Stimulated activated naive CD8-positive, alpha-beta T cell treated with anti-CD3 and anti-CD28 coated beads, Interleukin-15, Interleukin-2, amounts not matched to agents 100 ng/mL and 50 ng/mL, for 24 hours (primary cell): ENCODE measurements around the gene TSACC.

Source experiments
- H3K27ac Mint-ChIP-seq: one replicate; pipeline ENCODE4 v1.8.0; 2021; ENCODE audit warnings: mild to moderate bottlenecking, mixed read lengths
- H3K27me3 Mint-ChIP-seq: one replicate; pipeline ENCODE4 v1.8.0; 2021; ENCODE audit warnings: mixed read lengths
- H3K36me3 Mint-ChIP-seq: one replicate; pipeline ENCODE4 v1.8.0; 2021; ENCODE audit warnings: low read depth, mixed read lengths
- H3K4me1 Mint-ChIP-seq: one replicate; pipeline ENCODE4 v1.8.0; 2021; ENCODE audit warnings: low read depth, mixed read lengths
- H3K4me3 Mint-ChIP-seq: one replicate; pipeline ENCODE4 v1.8.0; 2021; ENCODE audit warnings: mild to moderate bottlenecking, mixed read lengths
- H3K9me3 Mint-ChIP-seq: one replicate; pipeline ENCODE4 v1.8.0; 2021; ENCODE audit warnings: mixed read lengths

Gene TSACC

DNA sequence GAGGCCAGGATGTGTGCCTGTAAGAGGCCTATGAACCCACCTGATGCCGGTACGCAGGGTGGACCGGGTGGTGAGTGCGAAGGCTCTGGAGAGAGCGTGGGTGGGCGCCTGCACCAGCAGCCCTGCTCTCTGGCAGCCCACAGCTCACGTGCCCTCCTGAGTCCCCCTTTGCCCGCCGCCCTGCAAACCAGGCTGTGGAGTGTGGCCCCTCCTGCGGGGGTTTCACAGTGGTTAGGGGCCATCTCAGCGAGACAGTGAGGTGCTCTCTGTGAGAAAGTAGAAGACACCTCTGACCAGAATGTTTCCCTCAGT lies 53.0 kb downstream of the TSACC start:
- no peaks in the 10 kb centered on the region for H3K36me3 Mint-ChIP-seq
- no peak overlapping the region for H3K27ac Mint-ChIP-seq
- H3K27me3 Mint-ChIP-seq, result peaks cover 46% of the 10 kb centered on the region

DNA sequence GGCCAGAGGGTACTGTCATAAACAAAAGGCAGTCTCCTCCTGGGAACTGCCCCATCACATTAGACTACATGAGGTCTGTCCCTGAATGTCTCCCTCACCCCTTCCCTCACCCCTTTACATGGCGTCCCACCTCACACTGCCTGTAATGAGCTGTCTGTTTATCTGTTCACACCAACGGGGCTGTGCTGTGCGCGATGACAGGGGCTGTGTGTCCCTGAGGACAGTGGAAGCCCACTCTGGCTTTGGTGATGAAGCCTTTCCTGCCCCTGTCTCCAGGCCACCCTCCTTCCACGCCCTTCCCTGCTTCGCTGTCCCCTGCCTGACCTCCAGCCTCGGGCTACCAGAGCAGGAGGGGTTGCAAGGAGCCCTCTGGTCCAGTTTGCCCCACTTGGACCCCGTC lies 53.4 kb downstream of the TSACC start:
- Mint-ChIP-seq H3K27me3 (peaks cover 44% of the 10 kb centered on the region), H3K27ac (no peak overlapping the region), H3K4me1 (no peaks in the 10 kb centered on the region), H3K4me3 (no peak overlapping the region), H3K9me3 (no peaks in the 10 kb centered on the region), H3K36me3 (no peaks in the 10 kb centered on the region)

More for the DNA sequence above, 53.0 kb downstream of the TSACC start:
- H3K4me1 Mint-ChIP-seq, result no peaks in the 10 kb centered on the region
- H3K4me3 Mint-ChIP-seq, result no peak overlapping the region
- H3K9me3 Mint-ChIP-seq, result no peaks in the 10 kb centered on the region

DNA sequence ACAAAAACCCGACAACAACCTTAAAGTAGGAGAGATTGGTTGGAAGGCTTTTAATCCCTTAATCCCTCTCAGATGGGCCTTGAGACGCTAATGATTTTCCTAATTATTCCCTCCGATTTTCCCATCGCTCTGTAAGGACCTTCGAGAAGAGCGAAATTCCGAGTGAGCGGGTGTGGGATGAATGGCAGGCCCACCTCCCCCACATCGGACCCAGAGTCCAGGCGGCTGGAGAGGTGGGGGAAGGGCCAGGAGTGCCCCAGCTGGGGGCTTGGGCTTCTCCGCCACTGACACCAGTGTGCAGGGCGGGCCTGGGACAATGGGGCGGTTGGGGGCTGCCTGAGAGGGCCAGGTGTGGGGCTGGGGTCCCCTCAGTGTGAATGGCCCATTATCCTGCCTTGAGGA lies 54.1 kb downstream of the TSACC start:
- H3K27ac Mint-ChIP-seq, result no peak overlapping the region
- H3K4me1 Mint-ChIP-seq, result no peaks in the 10 kb centered on the region
- peaks cover 36% of the 10 kb centered on the region for H3K27me3 Mint-ChIP-seq
- H3K36me3 Mint-ChIP-seq, result no peaks in the 10 kb centered on the region
- no peaks in the 10 kb centered on the region for H3K9me3 Mint-ChIP-seq
- no peak overlapping the region for H3K4me3 Mint-ChIP-seq

DNA sequence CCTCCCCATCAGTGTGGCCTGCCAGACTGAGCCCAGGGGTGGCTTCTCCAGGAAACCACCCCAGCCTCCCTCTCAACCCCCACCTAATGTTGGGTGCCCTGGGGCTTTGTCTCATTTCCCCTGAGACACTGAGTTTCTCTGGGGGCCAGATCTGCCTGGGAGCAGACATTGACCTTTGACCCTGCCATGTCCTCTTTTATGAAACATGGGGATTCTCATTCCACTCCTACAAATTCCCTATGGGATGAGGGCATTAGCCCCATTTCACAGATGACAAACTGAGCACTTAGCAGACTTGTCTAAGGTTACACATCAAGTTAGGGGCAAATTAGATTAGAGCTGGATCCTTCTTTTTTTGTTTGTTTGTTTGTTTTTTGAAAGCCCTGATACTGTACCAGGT lies 54.8 kb downstream of the TSACC start:
- peaks cover 30% of the 10 kb centered on the region for H3K27me3 Mint-ChIP-seq
- no peaks in the 10 kb centered on the region for H3K36me3 Mint-ChIP-seq
- H3K4me3 Mint-ChIP-seq, result no peak overlapping the region
- no peaks in the 10 kb centered on the region for H3K9me3 Mint-ChIP-seq
- H3K27ac Mint-ChIP-seq, result no peak overlapping the region
- no peaks in the 10 kb centered on the region for H3K4me1 Mint-ChIP-seq

DNA sequence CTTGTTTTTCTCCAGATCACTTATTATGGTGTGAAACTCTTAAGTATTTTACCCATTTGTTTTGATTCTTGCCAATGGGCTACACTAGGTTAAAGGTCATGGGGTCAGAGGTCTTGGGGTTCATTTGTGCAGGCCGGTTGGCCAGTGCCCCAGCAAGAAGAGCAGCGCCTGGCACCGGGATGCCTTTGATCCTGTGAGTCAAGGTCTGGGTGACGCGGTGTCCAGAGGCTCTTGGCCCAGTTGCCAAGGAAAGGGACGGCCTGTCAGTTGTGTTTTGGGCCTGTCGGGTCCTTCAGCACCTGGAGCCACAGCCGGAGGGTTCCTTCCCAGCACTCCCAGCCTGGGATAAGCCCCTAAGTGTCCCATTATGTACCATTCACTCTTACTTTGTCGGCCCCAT lies 55.8 kb downstream of the TSACC start:
- Mint-ChIP-seq H3K36me3 (no peaks in the 10 kb centered on the region), H3K4me1 (no peaks in the 10 kb centered on the region), H3K27ac (no peak overlapping the region), H3K9me3 (no peaks in the 10 kb centered on the region), H3K27me3 (peaks cover 27% of the 10 kb centered on the region), H3K4me3 (no peak overlapping the region)

DNA sequence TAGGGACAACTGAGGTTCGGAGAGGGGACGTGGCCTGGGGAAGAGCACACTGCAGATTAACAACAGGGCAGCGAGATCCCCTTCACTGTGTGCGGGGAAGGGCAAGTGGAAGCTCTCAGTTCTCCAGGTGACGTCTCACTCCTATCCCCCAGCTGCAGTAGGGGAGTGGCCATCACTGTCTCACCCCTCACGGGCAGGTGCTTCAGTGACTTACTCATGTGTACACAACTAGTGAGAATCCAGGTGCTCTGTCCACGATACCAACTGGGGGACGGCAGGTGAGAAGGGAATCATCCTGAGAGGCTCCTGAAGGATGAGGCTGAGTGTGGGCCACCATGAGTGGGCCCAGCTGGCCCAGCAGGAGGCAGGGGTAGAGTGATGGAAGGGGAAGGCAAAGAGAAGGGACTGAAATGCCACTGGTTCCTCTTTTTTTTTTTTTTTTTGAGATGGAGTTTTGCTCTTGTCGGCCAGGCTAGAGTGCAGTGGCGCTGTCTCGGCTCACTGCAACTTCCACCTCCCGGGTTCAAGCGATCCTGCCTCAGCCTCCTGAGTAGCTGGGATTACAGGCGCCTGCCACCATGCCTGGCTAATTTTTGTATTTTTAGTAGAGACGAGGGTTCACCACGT lies 56.6 kb downstream of the TSACC start:
- no peak overlapping the region for H3K4me3 Mint-ChIP-seq
- no peaks in the 10 kb centered on the region for H3K4me1 Mint-ChIP-seq
- no peaks in the 10 kb centered on the region for H3K9me3 Mint-ChIP-seq
- no peaks in the 10 kb centered on the region for H3K36me3 Mint-ChIP-seq
- peaks cover 18% of the 10 kb centered on the region for H3K27me3 Mint-ChIP-seq
- H3K27ac Mint-ChIP-seq, result no peak overlapping the region
